H9 (cell line): ENCODE results near the gene MT1M. TPM values are rescaled to one million over a fixed set of nuclear protein-coding genes. Genes with fewer than 3 reads are reported as not detected.

Experiments used
- DNase-seq: peaks from one replicate; pipeline ENCODE4 v3.0.0-alpha.2; 2017
- H2AFZ ChIP-seq: one replicate; pipeline ENCODE4 v1.6.1; 2013; ENCODE audit warnings: mild to moderate bottlenecking, low read length, control low read depth, moderate library complexity
- H2AK5ac ChIP-seq: 2 replicates; pipeline ENCODE4 v1.6.1; 2013; ENCODE audit warnings: low read length, control low read depth, mixed read lengths; ENCODE audit not compliant: insufficient read length
- H2BK120ac ChIP-seq: one replicate; pipeline ENCODE4 v1.6.1; 2013; ENCODE audit warnings: low read depth, mild to moderate bottlenecking, low read length, control low read depth, inconsistent platforms; ENCODE audit not compliant: poor library complexity, severe bottlenecking
- H2BK12ac ChIP-seq: 2 replicates; pipeline ENCODE4 v1.6.1; 2013; ENCODE audit warnings: low read length, control low read depth, mixed read lengths, low read depth; ENCODE audit not compliant: insufficient read length
- H2BK15ac ChIP-seq: 2 replicates; pipeline ENCODE4 v1.6.1; 2013; ENCODE audit warnings: low read depth, low read length, control low read depth
- H2BK20ac ChIP-seq: one replicate; pipeline ENCODE4 v1.6.1; 2013; ENCODE audit warnings: low read depth, mild to moderate bottlenecking, low read length, control low read depth, inconsistent platforms; ENCODE audit not compliant: poor library complexity, severe bottlenecking
- H2BK5ac ChIP-seq: 2 replicates; pipeline ENCODE4 v1.6.1; 2013; ENCODE audit warnings: low read length, control low read depth, mixed read lengths; ENCODE audit not compliant: insufficient read length
- H3K14ac ChIP-seq: 2 replicates; pipeline ENCODE4 v1.6.1; 2013; ENCODE audit warnings: low read length, control low read depth; ENCODE audit not compliant: insufficient read depth
- H3K18ac ChIP-seq: 2 replicates; pipeline ENCODE4 v1.6.1; 2013; ENCODE audit warnings: low read depth, mild to moderate bottlenecking, mixed read lengths, low read length, control low read depth; ENCODE audit not compliant: insufficient read length
- H3K23ac ChIP-seq: 2 replicates; pipeline ENCODE4 v1.6.1; 2013; ENCODE audit warnings: low read length, control low read depth, mixed read lengths, low read depth; ENCODE audit not compliant: insufficient read length
- H3K23me2 ChIP-seq: 2 replicates; pipeline ENCODE4 v1.6.1; 2013; ENCODE audit warnings: low read depth, mild to moderate bottlenecking, mixed read lengths, low read length, control low read depth; ENCODE audit not compliant: insufficient read length, poor library complexity, severe bottlenecking
- H3K27ac ChIP-seq: 2 replicates; pipeline ENCODE4 v1.5.1; 2013; ENCODE audit warnings: low read length, control low read depth, mixed read lengths, low read depth; ENCODE audit not compliant: insufficient read length
- H3K27me3 ChIP-seq: 2 replicates; pipeline ENCODE4 v1.6.1; 2013; ENCODE audit warnings: low read length, control low read depth, inconsistent platforms; ENCODE audit not compliant: insufficient read depth
- H3K4ac ChIP-seq: 2 replicates; pipeline ENCODE4 v1.6.1; 2013; ENCODE audit warnings: low read depth, mild to moderate bottlenecking, control low read depth, inconsistent platforms, low read length, moderate library complexity
- H3K4me1 ChIP-seq: 2 replicates; pipeline ENCODE4 v1.6.1; 2013; ENCODE audit warnings: low read length, control low read depth, inconsistent platforms; ENCODE audit not compliant: insufficient read depth
- H3K4me2 ChIP-seq: 2 replicates; pipeline ENCODE4 v1.6.1; 2013; ENCODE audit warnings: low read length, control low read depth, mixed read lengths; ENCODE audit not compliant: insufficient read length, insufficient read depth
- H3K56ac ChIP-seq: 2 replicates; pipeline ENCODE4 v1.6.1; 2013; ENCODE audit warnings: low read depth, mild to moderate bottlenecking, mixed read lengths, low read length, control low read depth; ENCODE audit not compliant: insufficient read length
- H3K79me1 ChIP-seq: 2 replicates; pipeline ENCODE4 v1.6.1; 2013; ENCODE audit warnings: low read depth, mild to moderate bottlenecking, moderate library complexity, low read length, control low read depth, inconsistent platforms; ENCODE audit not compliant: insufficient read depth, poor library complexity, severe bottlenecking
- H3K79me2 ChIP-seq: 2 replicates; pipeline ENCODE4 v1.6.1; 2013; ENCODE audit warnings: low read length, control low read depth, inconsistent platforms; ENCODE audit not compliant: insufficient read depth
- H3K9ac ChIP-seq: 2 replicates; pipeline ENCODE4 v1.6.1; 2013; ENCODE audit warnings: low read length, control low read depth, mixed read lengths; ENCODE audit not compliant: insufficient read length; ENCODE audit errors: extremely low read depth
- H3K9me3 ChIP-seq: one replicate; pipeline ENCODE4 v1.6.1; 2013; ENCODE audit warnings: low read depth, low read length, inconsistent platforms; ENCODE audit not compliant: control insufficient read depth
- H3T11ph ChIP-seq: one replicate; pipeline ENCODE4 v1.6.1; 2013; ENCODE audit warnings: mild to moderate bottlenecking, low read length, control low read depth, inconsistent platforms
- H4K20me1 ChIP-seq: one replicate; pipeline ENCODE4 v1.6.1; 2013; ENCODE audit not compliant: control insufficient read depth, insufficient read length, insufficient read depth
- H4K5ac ChIP-seq: 2 replicates; pipeline ENCODE4 v1.6.1; 2013; ENCODE audit warnings: low read depth, mild to moderate bottlenecking, mixed read lengths, low read length, control low read depth; ENCODE audit not compliant: insufficient read length
- H4K8ac ChIP-seq: replicated peaks from 2 replicates; pipeline ENCODE4 v1.6.1; 2013; ENCODE audit warnings: low read length, control low read depth, mixed read lengths, low read depth; ENCODE audit not compliant: insufficient read length
- H4K91ac ChIP-seq: 2 replicates; pipeline ENCODE4 v1.6.1; 2013; ENCODE audit warnings: low read depth, mild to moderate bottlenecking, moderate library complexity, mixed read lengths, low read length, control low read depth; ENCODE audit not compliant: insufficient read length
- H3K27ac Mint-ChIP-seq, 3 experiments: 2 replicates in 2 of 3; 3 replicates in 1 of 3; pipeline ENCODE4 v1.8.0; 2020 to 2021; ENCODE audit warnings: mixed read lengths in 3 of 3, mild to moderate bottlenecking in 1 of 3, moderate library complexity in 1 of 3
- H3K27me3 Mint-ChIP-seq: 2 replicates; pipeline ENCODE4 v1.8.0; 2021; ENCODE audit warnings: low read depth, mild to moderate bottlenecking, moderate library complexity, mixed read lengths
- H3K36me3 Mint-ChIP-seq, 3 experiments: 2 replicates in 2 of 3; 3 replicates in 1 of 3; pipeline ENCODE4 v1.8.0; 2020 to 2021; ENCODE audit warnings: low read depth in 3 of 3, mixed read lengths in 3 of 3; ENCODE audit not compliant: insufficient read depth in 1 of 3
- H3K4me1 Mint-ChIP-seq, 2 experiments: 2 replicates each; pipeline ENCODE4 v1.8.0; 2020; ENCODE audit warnings: mixed read lengths in 2 of 2
- H3K4me3 Mint-ChIP-seq, 2 experiments: 2 replicates in 1 of 2; 3 replicates in 1 of 2; pipeline ENCODE4 v1.8.0; 2020 to 2021; ENCODE audit warnings: mild to moderate bottlenecking in 2 of 2, mixed read lengths in 2 of 2, moderate library complexity in 1 of 2
- H3K9me3 Mint-ChIP-seq, 2 experiments: 2 replicates in 1 of 2; 3 replicates in 1 of 2; pipeline ENCODE4 v1.8.0; 2020; ENCODE audit warnings: mild to moderate bottlenecking in 2 of 2, mixed read lengths in 2 of 2, moderate library complexity in 1 of 2
- WGBS: extraction: QIAGEN DNeasy Blood & Tissue Kit; methylation state at CpG from one replicate; pipeline ENCODE4 v1.1.7; 2013; ENCODE audit warnings: missing lambda C conversion rate, low lambda C conversion rate, mixed read lengths; ENCODE audit not compliant: insufficient read length; ENCODE audit errors: extremely low coverage; 5-methylcytosine and 5-hydroxymethylcytosine counted together
- total RNA-seq: library from RNA; stranded (reverse); gene quantifications from 2 replicates; pipeline ENCODE4 v1.2.1, GENCODE V29; 2021
- TF ChIP-seq, protein P1 (sequence below): fragments of 200-600 bp; sonication (generic); conservative IDR thresholded peaks from 3 replicates; pipeline ENCODE4 v1.8.0; 2021; ENCODE audit warnings: antibody characterized with exemption, mild to moderate bottlenecking

Gene MT1M
- total RNA-seq, 1 experiment from 2014 or later = 1.4 TPM

DNA sequence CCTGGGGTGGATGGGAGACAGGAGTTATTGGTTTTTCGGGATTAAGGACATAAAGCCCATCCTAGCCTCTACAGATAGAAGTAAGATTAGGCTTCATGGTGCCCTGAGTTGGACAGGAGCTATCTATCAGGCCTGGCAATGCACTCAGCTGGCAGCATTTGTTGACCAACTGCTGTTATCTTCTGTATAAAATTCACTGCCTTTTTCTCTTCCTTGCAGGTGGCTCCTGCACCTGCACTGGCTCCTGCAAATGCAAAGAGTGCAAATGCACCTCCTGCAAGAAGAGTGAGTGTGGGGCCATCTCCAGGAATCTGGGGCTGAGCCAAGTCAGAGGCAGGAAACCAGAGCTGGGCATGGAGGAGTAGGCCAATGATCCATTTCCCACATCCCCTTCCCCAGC, 6.6 kb downstream of the MT1M start:
- no peak overlapping the region for H3K4ac ChIP-seq
- Mint-ChIP-seq H3K27me3 (peaks cover 99% of the 10 kb centered on the region), H3K36me3 (no peaks in the 10 kb centered on the region; a peak in 1 of 7 replicates), H3K4me3 (no peak overlapping the region), H3K4me1 (peaks cover 23 to 41% of the 10 kb centered on the region in 2 experiments), H3K9me3 (peaks cover 0 to 5% of the 10 kb centered on the region in 2 experiments; a peak in 2 of 5 replicates), H3K27ac (peak overlapping the region in 1 of 3 experiments; percentile 48; a peak in 1 of 7 replicates)
- no peak overlapping the region for H3K27ac ChIP-seq
- H2BK20ac ChIP-seq = no peak overlapping the region
- no peak overlapping the region for H4K8ac ChIP-seq
- H3K27me3 ChIP-seq = peaks cover 92% of the 10 kb centered on the region
- H3K9ac ChIP-seq = no peak overlapping the region
- TF ChIP-seq, protein P1, sequence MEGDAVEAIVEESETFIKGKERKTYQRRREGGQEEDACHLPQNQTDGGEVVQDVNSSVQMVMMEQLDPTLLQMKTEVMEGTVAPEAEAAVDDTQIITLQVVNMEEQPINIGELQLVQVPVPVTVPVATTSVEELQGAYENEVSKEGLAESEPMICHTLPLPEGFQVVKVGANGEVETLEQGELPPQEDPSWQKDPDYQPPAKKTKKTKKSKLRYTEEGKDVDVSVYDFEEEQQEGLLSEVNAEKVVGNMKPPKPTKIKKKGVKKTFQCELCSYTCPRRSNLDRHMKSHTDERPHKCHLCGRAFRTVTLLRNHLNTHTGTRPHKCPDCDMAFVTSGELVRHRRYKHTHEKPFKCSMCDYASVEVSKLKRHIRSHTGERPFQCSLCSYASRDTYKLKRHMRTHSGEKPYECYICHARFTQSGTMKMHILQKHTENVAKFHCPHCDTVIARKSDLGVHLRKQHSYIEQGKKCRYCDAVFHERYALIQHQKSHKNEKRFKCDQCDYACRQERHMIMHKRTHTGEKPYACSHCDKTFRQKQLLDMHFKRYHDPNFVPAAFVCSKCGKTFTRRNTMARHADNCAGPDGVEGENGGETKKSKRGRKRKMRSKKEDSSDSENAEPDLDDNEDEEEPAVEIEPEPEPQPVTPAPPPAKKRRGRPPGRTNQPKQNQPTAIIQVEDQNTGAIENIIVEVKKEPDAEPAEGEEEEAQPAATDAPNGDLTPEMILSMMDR = no peak
- H2AFZ ChIP-seq = no peak overlapping the region
- H2BK15ac ChIP-seq = no peak overlapping the region
- H4K91ac ChIP-seq = no peak overlapping the region
- no CpG with 5 or more reads among the region's 1 CpG for WGBS
- H3K23ac ChIP-seq = no peak overlapping the region
- H3T11ph ChIP-seq = no peak overlapping the region
- H2BK5ac ChIP-seq = no peak overlapping the region
- no peak overlapping the region for H3K14ac ChIP-seq
- H2BK12ac ChIP-seq = no peak overlapping the region
- no peaks in the 10 kb centered on the region for H4K20me1 ChIP-seq
- H3K79me1 ChIP-seq = no peaks in the 10 kb centered on the region
- no peak overlapping the region for H3K56ac ChIP-seq
- H2AK5ac ChIP-seq = no peak overlapping the region
- H3K18ac ChIP-seq = no peak overlapping the region
- H3K4me1 ChIP-seq = no peaks in the 10 kb centered on the region
- DNase-seq = no peak
- no peaks in the 10 kb centered on the region for H3K79me2 ChIP-seq
- peaks cover 6% of the 10 kb centered on the region for H3K23me2 ChIP-seq
- no peaks in the 10 kb centered on the region for H3K9me3 ChIP-seq
- no peak overlapping the region for H2BK120ac ChIP-seq
- no peak overlapping the region for H4K5ac ChIP-seq
- no peak overlapping the region for H3K4me2 ChIP-seq
